Endothelial cell of umbilical vein (primary cell): ENCODE data around the gene LEP. TPM values are rescaled to one million over a fixed set of nuclear protein-coding genes. Genes with fewer than 3 reads are reported as not detected.

ENCODE experiments used
- BruUV-seq: library from RNA; stranded (reverse); fragments of 400-500 nt; replicated peaks from 2 replicates; lab custom pipeline; 2021; lab: Mats Ljungman, UMichigan
- CTCF ChIA-PET: fragments of 300-600, 350-600 bp; sonication (Branson Sonifier 250); formaldehyde crosslinking; loops from one replicate; lab custom pipeline; 2021; ENCODE audit warnings: antibody characterized with exemption, inconsistent platforms; lab: Charles Lee
- POLR2A ChIA-PET: fragments of 300-600, 350-600 bp; sonication (Branson Sonifier 250); formaldehyde crosslinking; loops from one replicate; lab custom pipeline; 2021; ENCODE audit warnings: antibody characterized with exemption, inconsistent platforms; lab: Charles Lee
- DNase-seq: peaks from one replicate; pipeline ENCODE4 v3.0.0-alpha.2; 2011; ENCODE audit warnings: low read depth, low spot score
- FAIRE-seq: peaks from 2 replicates; lab custom pipeline; 2011; peaks lifted over from hg19 to GRCh38; lab: Jason Lieb, UNC
- H2AFZ ChIP-seq: 2 replicates; pipeline ENCODE4 v1.6.0; 2012; ENCODE audit warnings: low read depth, low read length, control low read depth, inconsistent platforms
- H3K27ac ChIP-seq: 2 replicates; pipeline ENCODE4 v1.5.1; 2011; ENCODE audit warnings: low read depth, mild to moderate bottlenecking, control low read depth, low read length, moderate library complexity; ENCODE audit not compliant: insufficient read depth
- H3K27me3 ChIP-seq, 2 experiments: 2 replicates each; pipeline versions ENCODE4 v1.6.0 to v1.6.1; 2011; ENCODE audit warnings: low read length in 2 of 2, mixed read lengths in 1 of 2; ENCODE audit not compliant: control insufficient read depth in 2 of 2, insufficient read depth in 2 of 2
- H3K36me3 ChIP-seq, 2 experiments: 2 replicates in 1 of 2; 3 replicates in 1 of 2; pipeline ENCODE4 v1.5.1; 2011; ENCODE audit warnings: low read length in 2 of 2, mild to moderate bottlenecking in 1 of 2, moderate library complexity in 1 of 2; ENCODE audit not compliant: control insufficient read depth in 2 of 2, insufficient read depth in 2 of 2; ENCODE audit errors: extremely low read depth in 1 of 2
- H3K4me1 ChIP-seq: 3 replicates; pipeline ENCODE4 v1.5.1; 2011; ENCODE audit warnings: mild to moderate bottlenecking, low read length; ENCODE audit not compliant: control insufficient read depth, insufficient read depth; ENCODE audit errors: extremely low read depth
- H3K4me2 ChIP-seq: 2 replicates; pipeline ENCODE4 v1.6.1; 2011; ENCODE audit warnings: low read length, control low read depth, mixed read lengths; ENCODE audit not compliant: insufficient read depth
- H3K4me3 ChIP-seq, 3 experiments: fragments of 200-600 bp in 1 of 3; sonication (generic), shearing (Covaris generic) in 1 of 3; replicated peaks in 1 of 3; 2 replicates each; pipeline ENCODE4 v1.5.1; 2011 to 2016; ENCODE audit warnings: control low read depth in 3 of 3, low read length in 3 of 3, mild to moderate bottlenecking in 2 of 3, inconsistent platforms in 1 of 3, low read depth in 1 of 3, moderate library complexity in 1 of 3; ENCODE audit not compliant: insufficient read depth in 1 of 3
- H3K79me2 ChIP-seq: 2 replicates; pipeline ENCODE4 v1.6.0; 2012; ENCODE audit warnings: low read length, inconsistent platforms; ENCODE audit not compliant: control insufficient read depth, insufficient read depth
- H3K9ac ChIP-seq: replicated peaks from 2 replicates; pipeline ENCODE3; 2011; ENCODE audit warnings: low read length, control low read depth; ENCODE audit not compliant: insufficient read depth; ENCODE audit errors: extremely low read depth
- H3K9me1 ChIP-seq: replicated peaks from 3 replicates; pipeline ENCODE4 v1.6.0; 2011; ENCODE audit warnings: mild to moderate bottlenecking, low read length; ENCODE audit not compliant: control insufficient read depth, insufficient read depth; ENCODE audit errors: extremely low read depth
- H3K9me3 ChIP-seq: replicated peaks from 2 replicates; pipeline ENCODE4 v1.5.1; 2012; ENCODE audit warnings: low read length, inconsistent platforms; ENCODE audit not compliant: control insufficient read depth, insufficient read depth
- H4K20me1 ChIP-seq: replicated peaks from 2 replicates; pipeline ENCODE3; 2011; ENCODE audit warnings: mild to moderate bottlenecking, low read length; ENCODE audit not compliant: control insufficient read depth, insufficient read depth; ENCODE audit errors: extremely low read depth
- CTCF ChIP-seq, 2 donors: IDR thresholded peaks; 1 replicate in 1 of 2; 2 replicates in 1 of 2; pipeline ENCODE4 v1.5.1; 2011; ENCODE audit warnings: low read length in 2 of 2, mild to moderate bottlenecking in 2 of 2, moderate library complexity in 2 of 2, control low read depth in 1 of 2, inconsistent platforms in 1 of 2, low read depth in 1 of 2; ENCODE audit not compliant: insufficient read depth in 1 of 2; ENCODE audit errors: extremely low read depth in 1 of 2
- EZH2 ChIP-seq: IDR thresholded peaks from 2 replicates; pipeline ENCODE4 v1.6.1; 2012; ENCODE audit warnings: borderline replicate concordance, low read depth, mild to moderate bottlenecking, moderate library complexity, low read length, inconsistent platforms; ENCODE audit not compliant: severe bottlenecking
- FOS ChIP-seq: IDR thresholded peaks from 2 replicates; pipeline ENCODE4 v1.6.1; 2011; ENCODE audit warnings: mild to moderate bottlenecking, low read length, moderate library complexity, borderline replicate concordance; ENCODE audit not compliant: insufficient read depth
- JUN ChIP-seq: IDR thresholded peaks from 2 replicates; pipeline ENCODE4 v1.6.1; 2011; ENCODE audit warnings: borderline replicate concordance, low read depth; ENCODE audit not compliant: insufficient read length, insufficient read depth
- dilution Hi-C: fragments of 300-500 bp; cut with MboI; formaldehyde crosslinking; loops from one replicate; pipeline ENCODE4 v1.15.0; 2019; ENCODE audit warnings: low sequenced_read_pairs; ENCODE audit not compliant: extremely low pct_ligation_motif_present
- intact Hi-C: fragments of 100-400 bp; cut with micrococcal nuclease; formaldehyde crosslinking; loops from one replicate; pipeline ENCODE4 v1.10.0; 2022
- polyA plus RNA-seq, 4 experiments: library from polyadenylated mRNA; depleted of rRNA in 3 of 4; stranded (reverse) in 3 of 4; unstranded in 1 of 4; fragments of >200 nt; gene quantifications; 2 replicates each; pipeline versions ENCODE4 v1.2.1 to v1.2.3, GENCODE V29; 2011 to 2012; ENCODE audit warnings: missing spikeins in 1 of 4
- total RNA-seq: library from RNA; stranded (reverse); gene quantifications from 2 replicates; pipeline ENCODE4 v1.2.3, GENCODE V29; 2021

The LEP gene
- total and polyA plus RNA-seq, 2 donors (not counting 3 experiments of a cell fraction or from before 2014, with no cell fraction given) = not detected

GRCh38 chr7:128270826-128271272 lies 29.8 kb downstream of the LEP start:
- H3K9me1 ChIP-seq = no peaks in the 10 kb centered on the region
- no TSS peak for BruUV-seq
- TF ChIP-seq FOS = no peak
- peak in 1 of 2 donors; percentile 8 for TF ChIP-seq CTCF (IDR thresholded peaks at IDR 0.05; ENCODE audit: extremely low read depth in 1 of 2, insufficient read depth in 1 of 2, low read depth in 1 of 2, low read length in 2 of 2)
- no peaks in the 10 kb centered on the region for H3K36me3 ChIP-seq
- DNase-seq (no peak), FAIRE-seq (no peak)
- peaks cover 9% of the 10 kb centered on the region for H3K4me1 ChIP-seq
- intact Hi-C loops = no loop called here
- H3K27me3 ChIP-seq = peaks cover 65 to 78% of the 10 kb centered on the region in 2 experiments
- no peaks in the 10 kb centered on the region for H4K20me1 ChIP-seq
- ChIA-PET POLR2A (no interaction called here), CTCF (no interaction called here)
- H3K9me3 ChIP-seq = no peaks in the 10 kb centered on the region
- H3K27ac ChIP-seq = no peak overlapping the region
- no peak overlapping the region for H2AFZ ChIP-seq
- dilution Hi-C loops = no loop called here
- H3K79me2 ChIP-seq = no peaks in the 10 kb centered on the region
- no peak overlapping the region for H3K4me3 ChIP-seq
- H3K4me2 ChIP-seq = no peak overlapping the region
- no peak overlapping the region for H3K9ac ChIP-seq

- H3K4me1 ChIP-seq = peaks cover 9% of the 10 kb centered on the region
- FAIRE-seq (no peak), DNase-seq (no peak)
- no peak overlapping the region for H3K27ac ChIP-seq
- ChIA-PET CTCF (no interaction called here), POLR2A (no interaction called here)
- H3K4me3 ChIP-seq = peak overlapping the region in 1 of 3 experiments; percentile 2
- TF ChIP-seq JUN (no peak), FOS (no peak), EZH2 (peak; percentile 92)
- H3K9me3 ChIP-seq = no peaks in the 10 kb centered on the region
- peak overlapping the region; percentile 29 for H3K4me2 ChIP-seq
- H3K9me1 ChIP-seq = no peaks in the 10 kb centered on the region
- dilution Hi-C loops (no loop called here), intact Hi-C loops (no loop called here)
- no peaks in the 10 kb centered on the region for H3K79me2 ChIP-seq
- H3K27me3 ChIP-seq = peaks cover 64 to 74% of the 10 kb centered on the region in 2 experiments
- no peaks in the 10 kb centered on the region for H3K36me3 ChIP-seq
- no peaks in the 10 kb centered on the region for H4K20me1 ChIP-seq
- BruUV-seq = no TSS peak
- H3K9ac ChIP-seq = no peak overlapping the region
- H2AFZ ChIP-seq = peak overlapping the region; percentile 35
These were observed 30.4 kb downstream of the LEP start for GRCh38 chr7:128271471-128271941.
